GM19043 (cell line): ENCODE data around the gene DCDC2.
"Not testable (repeated sequence)": the region's sequence is repeated elsewhere in the genome, so short reads cannot be mapped to it uniquely, and the experiment has no call there.

Source experiments
- ATAC-seq: cut with Tn5 transposase; IDR thresholded peaks from one replicate; pipeline ENCODE4 v1.9.1; 2021; ENCODE audit warnings: low read depth; ENCODE audit not compliant: unreplicated experiment

Gene DCDC2

GRCh38 chr6:24381476-24382219 is 23.8 kb upstream of the DCDC2 start:
- ATAC-seq = no peak

- ATAC-seq = no peak
These were observed 20.7 kb upstream of the DCDC2 start for GRCh38 chr6:24378473-24379097.

- ATAC-seq = no peak
These were observed 19.0 kb upstream of the DCDC2 start for GRCh38 chr6:24376871-24377270.

GRCh38 chr6:24374612-24375011 is 16.8 kb upstream of the DCDC2 start:
- no peak for ATAC-seq

- ATAC-seq = not testable (repeated sequence)
These were observed 7.3 kb upstream of the DCDC2 start for GRCh38 chr6:24365103-24365633.

GRCh38 chr6:24362363-24362762 is 4.5 kb upstream of the DCDC2 start:
- ATAC-seq = not testable (repeated sequence)

GRCh38 chr6:24359640-24360454 is 2.0 kb upstream of the DCDC2 start:
- ATAC-seq = peak; percentile 71

- ATAC-seq = no peak
These were observed 461 bp upstream of the DCDC2 start for GRCh38 chr6:24358219-24358821.

GRCh38 chr6:24356310-24356973 is 1.4 kb downstream of the DCDC2 start:
- ATAC-seq = no peak

GRCh38 chr6:24355393-24355792 is 2.5 kb downstream of the DCDC2 start:
- no peak for ATAC-seq

- ATAC-seq = no peak
These were observed 4.0 kb downstream of the DCDC2 start for GRCh38 chr6:24353861-24354260.

- no peak for ATAC-seq
These were observed 5.4 kb downstream of the DCDC2 start for GRCh38 chr6:24352434-24352833.

GRCh38 chr6:24344976-24345375 is 12.9 kb downstream of the DCDC2 start:
- ATAC-seq = no peak

- ATAC-seq = no peak
These were observed 16.6 kb downstream of the DCDC2 start for GRCh38 chr6:24340998-24341938.

- ATAC-seq = no peak
These were observed 17.9 kb downstream of the DCDC2 start for GRCh38 chr6:24339932-24340331.

- no peak for ATAC-seq
These were observed 23.6 kb downstream of the DCDC2 start for GRCh38 chr6:24334285-24334684.

GRCh38 chr6:24332317-24332716 is 25.5 kb downstream of the DCDC2 start:
- no peak for ATAC-seq

- no peak for ATAC-seq
These were observed 27.6 kb downstream of the DCDC2 start for GRCh38 chr6:24330137-24330732.

GRCh38 chr6:24329451-24329850 is 28.4 kb downstream of the DCDC2 start:
- no peak for ATAC-seq
